ENCODE data around the gene RAPGEF1. TPM values are rescaled to one million over a fixed set of nuclear protein-coding genes. Genes with fewer than 3 reads are reported as not detected.

Gene RAPGEF1
- total RNA-seq, 1 donor from 2014 or later, result 144 TPM

GRCh38 chr9:131740898-131741297, 1.0 kb upstream of the RAPGEF1 start:
- DNase-seq (no peak), ATAC-seq (no peak)
- Histone ChIP-seq H3K4me1 (peaks cover 37% of the 10 kb centered on the region), H3K27ac (no peak overlapping the region), H3K27me3 (no peaks in the 10 kb centered on the region), H3K4me3 (no peak overlapping the region), H3K9me3 (no peaks in the 10 kb centered on the region), H3K36me3 (no peaks in the 10 kb centered on the region)
- TF ChIP-seq CTCF (IDR thresholded peaks at IDR 0.05), result no peak
- intact Hi-C loops (cut with DNase I), result loop anchor here (5.0 kb wide), 1 partner anchor 149 kb away; no protein-coding TSS in a partner anchor

GRCh38 chr9:131739133-131739958, 530 bp downstream of the RAPGEF1 start:
- no peak for TF ChIP-seq CTCF (IDR thresholded peaks at IDR 0.05)
- Histone ChIP-seq H3K4me1 (peaks cover 48% of the 10 kb centered on the region), H3K27me3 (no peaks in the 10 kb centered on the region), H3K36me3 (no peaks in the 10 kb centered on the region), H3K9me3 (no peaks in the 10 kb centered on the region), H3K27ac (peak overlapping the region; percentile 87), H3K4me3 (peak overlapping the region; percentile 70)
- peak; percentile 83 for DNase-seq
- intact Hi-C loops (cut with DNase I), result loop anchor here (10.0 kb wide), 1 partner anchor 65 kb away; no protein-coding TSS in a partner anchor
- peak; percentile 62 for ATAC-seq

- Histone ChIP-seq H3K4me3 (peak overlapping the region; percentile 70), H3K27ac (peak overlapping the region; percentile 87), H3K36me3 (no peaks in the 10 kb centered on the region), H3K9me3 (no peaks in the 10 kb centered on the region), H3K27me3 (no peaks in the 10 kb centered on the region), H3K4me1 (peaks cover 54% of the 10 kb centered on the region)
- no peak for TF ChIP-seq CTCF (IDR thresholded peaks at IDR 0.05)
- DNase-seq (no peak), ATAC-seq (peak; percentile 17)
- intact Hi-C loops (cut with DNase I), result loop anchor here (10.0 kb wide), 1 partner anchor 64 kb away; no protein-coding TSS in a partner anchor
These were observed 1.4 kb downstream of the RAPGEF1 start for GRCh38 chr9:131738293-131739132.

- DNase-seq, result no peak
- H3K27ac ChIP-seq, result peak overlapping the region; percentile 87
- H3K4me1 ChIP-seq, result peaks cover 65% of the 10 kb centered on the region
- no peak for ATAC-seq
- H3K36me3 ChIP-seq, result no peaks in the 10 kb centered on the region
- no peaks in the 10 kb centered on the region for H3K9me3 ChIP-seq
- H3K4me3 ChIP-seq, result peak overlapping the region; percentile 70
- H3K27me3 ChIP-seq, result no peaks in the 10 kb centered on the region
- intact Hi-C loops (cut with DNase I), result loop anchor here (10.0 kb wide), 1 partner anchor 63 kb away; no protein-coding TSS in a partner anchor
- no peak for TF ChIP-seq CTCF (IDR thresholded peaks at IDR 0.05)
These were observed 2.5 kb downstream of the RAPGEF1 start for GRCh38 chr9:131737426-131737825.

GRCh38 chr9:131736431-131736830, 3.4 kb downstream of the RAPGEF1 start:
- no peaks in the 10 kb centered on the region for H3K9me3 ChIP-seq
- intact Hi-C loops (cut with DNase I), result loop anchor here (10.0 kb wide), 1 partner anchor 62 kb away; no protein-coding TSS in a partner anchor
- ATAC-seq, result no peak
- H3K4me3 ChIP-seq, result peak overlapping the region; percentile 70
- peak overlapping the region; percentile 87 for H3K27ac ChIP-seq
- no peak for TF ChIP-seq CTCF (IDR thresholded peaks at IDR 0.05)
- no peak for DNase-seq
- H3K4me1 ChIP-seq, result peaks cover 75% of the 10 kb centered on the region
- no peaks in the 10 kb centered on the region for H3K27me3 ChIP-seq
- no peaks in the 10 kb centered on the region for H3K36me3 ChIP-seq

Measured in upper lobe of right lung (tissue), 1 donor.